Measurements from ENCODE around the gene FLOT2. TPM values are rescaled to one million over a fixed set of nuclear protein-coding genes. Genes with fewer than 3 reads are reported as not detected.

FLOT2 gene
- polyA plus RNA-seq, 1 of the 3 experiments (the other 2 are of a cell fraction), result 105 TPM

DNA sequence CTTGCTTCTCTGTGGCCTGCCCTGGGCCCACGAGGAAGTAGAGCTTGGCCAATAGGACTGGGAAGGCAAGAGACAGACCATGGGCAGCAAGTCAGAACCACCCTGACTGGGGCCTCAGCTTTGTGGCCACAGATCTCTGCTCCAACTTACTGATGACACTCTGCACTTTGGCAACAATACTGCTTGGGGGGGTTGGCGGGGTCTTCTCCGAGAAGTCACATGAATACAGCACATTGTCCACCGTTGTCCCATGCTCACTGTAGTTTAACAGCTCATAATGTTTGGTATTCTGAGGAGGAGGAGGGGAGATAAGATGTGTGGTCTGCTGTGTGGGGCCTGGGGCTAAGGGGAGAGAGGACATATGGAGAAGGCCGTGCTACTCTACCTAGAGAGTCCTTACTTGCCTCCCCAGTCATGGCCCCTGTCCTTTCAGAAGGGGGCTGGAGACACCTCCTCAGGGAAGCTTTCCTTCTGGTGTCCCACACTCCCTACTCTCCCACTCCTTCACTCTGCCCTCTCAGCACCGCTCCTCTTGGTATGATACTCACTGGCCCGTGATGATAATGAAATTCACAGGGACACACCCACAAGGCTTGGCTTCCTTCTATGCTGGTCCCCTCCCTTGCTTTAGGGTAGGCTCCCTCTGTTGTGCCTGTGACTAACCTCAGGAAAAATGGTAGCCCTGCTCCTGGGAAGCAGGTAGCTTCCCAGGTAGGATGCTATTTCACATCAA is 9.3 kb upstream of the FLOT2 start:
- no peak for DNase-seq
- H3K4me3 ChIP-seq (ENCODE audit: low read depth in 2 of 2, low read length in 1 of 2), result no peak overlapping the region
- H2AFZ ChIP-seq (ENCODE audit: low read depth), result no peak overlapping the region
- H3K79me2 ChIP-seq (ENCODE audit: insufficient read depth), result no peaks in the 10 kb centered on the region
- peaks cover 13% of the 10 kb centered on the region; the same call in 1 of the 2 replicates for H4K20me1 ChIP-seq (ENCODE audit: insufficient read depth)
- H3K36me3 ChIP-seq (replicated peaks in 1 of 2; ENCODE audit: control insufficient read depth in 1 of 2, insufficient read depth in 2 of 2, low read length in 1 of 2), result peaks cover 41 to 57% of the 10 kb centered on the region in 2 experiments
- no peaks in the 10 kb centered on the region for H3K9me2 ChIP-seq
- H3K4me1 ChIP-seq (ENCODE audit: control insufficient read depth in 1 of 2, insufficient read depth in 2 of 2, low read depth in 1 of 2, low read length in 1 of 2), result peaks cover 0 to 6% of the 10 kb centered on the region in 2 experiments; a peak in 2 of 4 replicates
- ChIA-PET CTCF (interaction anchor here (0.6 to 8.8 kb wide), 6 partner anchors 10 to 242 kb away, joined by 3 to 63 read pairs (median 10); no protein-coding TSS in a partner anchor), POLR2A (interaction anchor here (1.2 to 1.7 kb wide), 2 partner anchors 9 to 263 kb away, joined by 4 to 7 read pairs; partner anchors contain the start of gene FLOT2)
- H3K27me3 ChIP-seq (ENCODE audit: insufficient read depth), result no peaks in the 10 kb centered on the region
- TF ChIP-seq GATA2 (CRISPR knock-in tag; IDR thresholded peaks at IDR 0.05) (no peak), MEF2A (IDR thresholded peaks at IDR 0.05; ENCODE audit: borderline replicate concordance, low read depth) (no peak)
- TF ChIP-seq, protein P1, sequence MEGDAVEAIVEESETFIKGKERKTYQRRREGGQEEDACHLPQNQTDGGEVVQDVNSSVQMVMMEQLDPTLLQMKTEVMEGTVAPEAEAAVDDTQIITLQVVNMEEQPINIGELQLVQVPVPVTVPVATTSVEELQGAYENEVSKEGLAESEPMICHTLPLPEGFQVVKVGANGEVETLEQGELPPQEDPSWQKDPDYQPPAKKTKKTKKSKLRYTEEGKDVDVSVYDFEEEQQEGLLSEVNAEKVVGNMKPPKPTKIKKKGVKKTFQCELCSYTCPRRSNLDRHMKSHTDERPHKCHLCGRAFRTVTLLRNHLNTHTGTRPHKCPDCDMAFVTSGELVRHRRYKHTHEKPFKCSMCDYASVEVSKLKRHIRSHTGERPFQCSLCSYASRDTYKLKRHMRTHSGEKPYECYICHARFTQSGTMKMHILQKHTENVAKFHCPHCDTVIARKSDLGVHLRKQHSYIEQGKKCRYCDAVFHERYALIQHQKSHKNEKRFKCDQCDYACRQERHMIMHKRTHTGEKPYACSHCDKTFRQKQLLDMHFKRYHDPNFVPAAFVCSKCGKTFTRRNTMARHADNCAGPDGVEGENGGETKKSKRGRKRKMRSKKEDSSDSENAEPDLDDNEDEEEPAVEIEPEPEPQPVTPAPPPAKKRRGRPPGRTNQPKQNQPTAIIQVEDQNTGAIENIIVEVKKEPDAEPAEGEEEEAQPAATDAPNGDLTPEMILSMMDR (IDR thresholded peaks at IDR 0.05), result no peak
- TF ChIP-seq, protein P2, sequence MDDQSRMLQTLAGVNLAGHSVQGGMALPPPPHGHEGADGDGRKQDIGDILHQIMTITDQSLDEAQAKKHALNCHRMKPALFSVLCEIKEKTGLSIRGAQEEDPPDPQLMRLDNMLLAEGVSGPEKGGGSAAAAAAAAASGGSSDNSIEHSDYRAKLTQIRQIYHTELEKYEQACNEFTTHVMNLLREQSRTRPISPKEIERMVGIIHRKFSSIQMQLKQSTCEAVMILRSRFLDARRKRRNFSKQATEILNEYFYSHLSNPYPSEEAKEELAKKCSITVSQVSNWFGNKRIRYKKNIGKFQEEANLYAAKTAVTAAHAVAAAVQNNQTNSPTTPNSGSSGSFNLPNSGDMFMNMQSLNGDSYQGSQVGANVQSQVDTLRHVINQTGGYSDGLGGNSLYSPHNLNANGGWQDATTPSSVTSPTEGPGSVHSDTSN (IDR thresholded peaks at IDR 0.05), result no peak
- H3K9me3 ChIP-seq, result no peaks in the 10 kb centered on the region
- WGBS (ENCODE audit: low lambda C conversion rate), result 90% methylated on average over 7 of the region's 7 CpGs
- no peak overlapping the region for H3K9ac ChIP-seq
- H3F3A ChIP-seq (replicated peaks; ENCODE audit: insufficient read depth), result peaks cover 55% of the 10 kb centered on the region
- H3K4me2 ChIP-seq, result no peak overlapping the region
- no peak overlapping the region for H3K27ac ChIP-seq (ENCODE audit: low read depth in 2 of 2, low read length in 1 of 2)

DNA sequence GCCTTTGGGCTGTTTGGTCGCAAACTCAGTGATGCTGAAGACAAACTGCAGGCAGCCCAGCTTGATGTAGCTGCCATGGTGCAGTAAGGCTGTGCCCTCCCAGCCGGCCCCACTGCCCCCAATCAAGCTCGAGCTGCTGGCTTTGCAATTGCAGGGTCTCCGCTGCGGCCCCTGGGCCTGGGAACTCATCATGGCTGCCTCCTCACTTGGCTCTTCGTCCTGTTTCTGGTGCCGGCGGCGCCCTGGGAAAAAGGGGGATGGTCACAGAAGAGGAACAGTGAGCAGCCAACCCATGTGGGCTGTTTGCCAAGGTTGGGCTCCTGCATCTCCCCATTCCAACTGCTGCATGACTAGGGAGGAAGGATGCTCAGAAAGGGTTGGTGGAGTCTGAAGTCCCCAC is 8.7 kb upstream of the FLOT2 start:
- no peak for DNase-seq
- TF ChIP-seq NRF1 (IDR thresholded peaks at IDR 0.05; ENCODE audit: low read depth, low read length) (no peak), JUND (IDR thresholded peaks at IDR 0.05) (no peak), ELF1 (IDR thresholded peaks at IDR 0.05) (no peak), GABPA (IDR thresholded peaks at IDR 0.05; ENCODE audit: low read depth) (no peak), TAF1 (IDR thresholded peaks at IDR 0.05; ENCODE audit: borderline replicate concordance, low read depth, low read length) (no peak), TCF12 (IDR thresholded peaks at IDR 0.05) (no peak), EP300 (IDR thresholded peaks at IDR 0.05; ENCODE audit: borderline replicate concordance in 1 of 2, low read depth in 1 of 2, low read length in 1 of 2) (no peak), FOXM1 (IDR thresholded peaks at IDR 0.05; ENCODE audit: low read depth) (no peak), YY1 (IDR thresholded peaks at IDR 0.05; ENCODE audit: low read depth) (no peak), MXI1 (IDR thresholded peaks at IDR 0.05; ENCODE audit: low read depth, low read length) (no peak), TEAD4 (IDR thresholded peaks at IDR 0.05; ENCODE audit: borderline replicate concordance, insufficient read depth) (no peak), EZH2phosphoT487 (IDR thresholded peaks at IDR 0.05; ENCODE audit: borderline replicate concordance, low read depth) (no peak), USF2 (IDR thresholded peaks at IDR 0.05; ENCODE audit: borderline replicate concordance, low read depth, low read length) (no peak), RXRA (IDR thresholded peaks at IDR 0.05; ENCODE audit: borderline replicate concordance, low read depth) (no peak), GATA2 (CRISPR knock-in tag; IDR thresholded peaks at IDR 0.05) (no peak), FOSL2 (IDR thresholded peaks at IDR 0.05; ENCODE audit: borderline replicate concordance, low read depth) (no peak)
- TF ChIP-seq, protein P1 (IDR thresholded peaks at IDR 0.05), result no peak
- TF ChIP-seq, protein P3, sequence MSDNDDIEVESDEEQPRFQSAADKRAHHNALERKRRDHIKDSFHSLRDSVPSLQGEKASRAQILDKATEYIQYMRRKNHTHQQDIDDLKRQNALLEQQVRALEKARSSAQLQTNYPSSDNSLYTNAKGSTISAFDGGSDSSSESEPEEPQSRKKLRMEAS (IDR thresholded peaks at IDR 0.05; ENCODE audit: low read depth), result no peak
- Histone ChIP-seq H4K20me1 (ENCODE audit: insufficient read depth) (peaks cover 12% of the 10 kb centered on the region; the same call in 1 of the 2 replicates), H3K9me3 (no peaks in the 10 kb centered on the region), H3K27ac (ENCODE audit: low read depth in 2 of 2, low read length in 1 of 2) (no peak overlapping the region), H3K27me3 (ENCODE audit: insufficient read depth) (no peaks in the 10 kb centered on the region), H3K4me2 (no peak overlapping the region), H3K79me2 (ENCODE audit: insufficient read depth) (0 out of 2 replicates have a peak, but pooled peaks cover 4% of the 10 kb centered on the region), H3K36me3 (replicated peaks in 1 of 2; ENCODE audit: control insufficient read depth in 1 of 2, insufficient read depth in 2 of 2, low read length in 1 of 2) (peaks cover 37 to 51% of the 10 kb centered on the region in 2 experiments), H3F3A (replicated peaks; ENCODE audit: insufficient read depth) (peaks cover 55% of the 10 kb centered on the region), H3K9me2 (no peaks in the 10 kb centered on the region), H3K4me3 (ENCODE audit: low read depth in 2 of 2, low read length in 1 of 2) (no peak overlapping the region), H3K4me1 (ENCODE audit: control insufficient read depth in 1 of 2, insufficient read depth in 2 of 2, low read depth in 1 of 2, low read length in 1 of 2) (peaks cover 0 to 9% of the 10 kb centered on the region in 2 experiments; a peak in 2 of 4 replicates), H3K9ac (no peak overlapping the region), H2AFZ (ENCODE audit: low read depth) (no peak overlapping the region)
- CTCF ChIA-PET, result interaction anchor here (0.8 to 8.8 kb wide), 5 partner anchors 11 to 179 kb away, joined by 3 to 63 read pairs (median 16); no protein-coding TSS in a partner anchor
- 100% methylated on average over 5 of the region's 9 CpGs for WGBS (ENCODE audit: low lambda C conversion rate)
- POLR2A ChIA-PET, result interaction anchor here (0.6 kb wide), 1 partner anchor 8 kb away, joined by 3 read pairs; the partner anchor contains the start of gene FLOT2
